GM12801 (cell line): Measurements from ENCODE around the gene PARD6B.

ENCODE experiments used
- CTCF ChIP-seq: IDR thresholded peaks from one replicate; pipeline ENCODE4 v1.5.1; 2011; ENCODE audit warnings: control low read depth; ENCODE audit not compliant: insufficient read length; ENCODE audit errors: extremely low read depth

PARD6B gene

GRCh38 chr20:50792708-50793574 is 61.6 kb downstream of the PARD6B start:
- TF ChIP-seq CTCF: no peak

GRCh38 chr20:50794181-50794845 is 62.9 kb downstream of the PARD6B start:
- no peak for TF ChIP-seq CTCF

GRCh38 chr20:50794846-50795634 is 63.7 kb downstream of the PARD6B start, which contains the start of gene BCAS4:
TSS of gene BCAS4 (plus strand) at chr20:50795061. CDS start at chr20:50795084, 23 bp downstream.
- TF ChIP-seq CTCF: no peak

- TF ChIP-seq CTCF: no peak
Observed at GRCh38 chr20:50797142-50797541, 65.8 kb downstream of the PARD6B start.

- TF ChIP-seq CTCF: no peak
Observed at GRCh38 chr20:50798650-50799049, 67.3 kb downstream of the PARD6B start.

- TF ChIP-seq CTCF: no peak
Observed at GRCh38 chr20:50799176-50799889, 68.0 kb downstream of the PARD6B start.
